Esophagus muscularis mucosa (tissue), 4 donors: Measurements from ENCODE around the gene HOXA9. TPM values are rescaled to one million over a fixed set of nuclear protein-coding genes. Genes with fewer than 3 reads are reported as not detected.

Source experiments
- DNase-seq: peaks from one replicate; pipeline ENCODE4 v3.0.0-alpha.2; 2017; ENCODE audit errors: extremely low spot score
- H3K27ac ChIP-seq, 4 donors: fragments of 200-600 bp; sonication (generic); replicated peaks in 1 of 4; 1 replicate in 3 of 4; 2 replicates in 1 of 4; pipeline ENCODE4 v1.5.1; 2016 to 2019; ENCODE audit warnings: mild to moderate bottlenecking in 1 of 4
- H3K27me3 ChIP-seq, 4 donors: fragments of 200-600 bp; sonication (generic); one replicate each; pipeline versions ENCODE4 v1.5.1 to v1.6.0; 2016 to 2019
- H3K36me3 ChIP-seq, 4 donors: fragments of 200-600 bp; sonication (generic); one replicate each; pipeline ENCODE4 v1.5.1; 2016 to 2019
- H3K4me1 ChIP-seq, 4 donors: fragments of 200-600 bp; sonication (generic); one replicate each; pipeline ENCODE4 v1.5.1; 2016 to 2019
- H3K4me3 ChIP-seq, 4 donors: fragments of 200-600 bp; sonication (generic); 1 replicate in 2 of 4; 2 replicates in 2 of 4; pipeline ENCODE4 v1.5.1; 2016 to 2019; ENCODE audit warnings: mild to moderate bottlenecking in 4 of 4, moderate library complexity in 1 of 4
- H3K9me3 ChIP-seq, 4 donors: fragments of 200-600 bp; sonication (generic); 1 replicate in 3 of 4; 2 replicates in 1 of 4; pipeline ENCODE4 v1.5.1; 2016 to 2019
- CTCF ChIP-seq, 3 experiments: fragments of 200-600 bp in 2 of 3; fragments of 450-650 bp in 1 of 3; sonication (generic) in 2 of 3; IDR thresholded peaks; one replicate each; pipeline ENCODE4 v1.5.1; 2017 to 2019; ENCODE audit warnings: antibody characterized with exemption in 3 of 3, mild to moderate bottlenecking in 2 of 3, moderate library complexity in 1 of 3
- EP300 ChIP-seq: sonication (generic); formaldehyde crosslinking; IDR thresholded peaks from one replicate; pipeline ENCODE4 v1.6.1; 2017; ENCODE audit warnings: antibody characterized with exemption
- POLR2A ChIP-seq: fragments of 450-650 bp; IDR thresholded peaks from one replicate; pipeline ENCODE4 v1.6.1; 2017; ENCODE audit warnings: antibody characterized with exemption, moderate library complexity, mild to moderate bottlenecking, low read depth
- POLR2AphosphoS5 ChIP-seq, 2 donors: sonication (generic); formaldehyde crosslinking; IDR thresholded peaks; one replicate each; pipeline ENCODE4 v1.6.1; 2017; ENCODE audit warnings: antibody characterized with exemption in 2 of 2
- WGBS: methylation state at CpG from one replicate; pipeline ENCODE4 v1.1.5; 2018; 5-methylcytosine and 5-hydroxymethylcytosine counted together
- intact Hi-C: fragments of 100-400 bp; cut with DNase I; formaldehyde crosslinking; loops from one replicate; pipeline ENCODE4 v1.15.1; 2023
- total RNA-seq, 4 donors: library from RNA; depleted of rRNA; stranded (reverse); fragments of >200 nt; gene quantifications; one replicate each; pipeline versions ENCODE4 v1.1.0 to v1.2.1, GENCODE V29; 2016

HOXA9 gene
- total RNA-seq, 4 donors from 2014 or later, result 0.50 TPM; not detected in 3

- peak overlapping the region; percentile 96 to 100 (median 99) for H3K27ac ChIP-seq
Observed at GRCh38 chr7:27132214-27132613, 33.1 kb downstream of the HOXA9 start.

GRCh38 chr7:27131390-27131819 is 33.9 kb downstream of the HOXA9 start:
- no peak for DNase-seq
- intact Hi-C loops, result no loop called here
- H3K36me3 ChIP-seq, result no peaks in the 10 kb centered on the region
- no peak for TF ChIP-seq EP300
- no peak for TF ChIP-seq POLR2AphosphoS5 (IDR thresholded peaks at IDR 0.05)
- TF ChIP-seq POLR2A, result no peak
- no peak for TF ChIP-seq CTCF (IDR thresholded peaks at IDR 0.05)
- H3K4me3 ChIP-seq, result peak overlapping the region; percentile 81 to 94 (median 89)
- H3K27me3 ChIP-seq, result no peaks in the 10 kb centered on the region
- 36% methylated on average over 12 of the region's 12 CpGs for WGBS
- H3K9me3 ChIP-seq, result no peaks in the 10 kb centered on the region
- peak overlapping the region; percentile 96 to 100 (median 99) for H3K27ac ChIP-seq
- peaks cover 0 to 85% (median 82%) of the 10 kb centered on the region in 4 donors for H3K4me1 ChIP-seq

More at GRCh38 chr7:27132214-27132613, 33.1 kb downstream of the HOXA9 start:
- Histone ChIP-seq H3K27me3 (no peaks in the 10 kb centered on the region), H3K36me3 (no peaks in the 10 kb centered on the region), H3K4me1 (peaks cover 0 to 85% (median 82%) of the 10 kb centered on the region in 4 donors), H3K9me3 (no peaks in the 10 kb centered on the region), H3K4me3 (peak overlapping the region in 1 of 4 donors; percentile 88)
- no peak for DNase-seq
- intact Hi-C loops, result no loop called here
- WGBS, result 51% methylated on average over 2 of the region's 2 CpGs
- TF ChIP-seq POLR2AphosphoS5 (IDR thresholded peaks at IDR 0.05), result peak in 1 of 2 donors; percentile 9
- TF ChIP-seq POLR2A, result no peak
- no peak for TF ChIP-seq EP300

GRCh38 chr7:27130540-27131389 is 34.6 kb downstream of the HOXA9 start, which contains the start of gene HOXA4:
Gene HOXA4 (minus strand): TSS chr7:27130757. CDS start chr7:27130733, 24 bp downstream.
- H3K4me1 ChIP-seq, result peaks cover under 1 to 85% (median 83%) of the 10 kb centered on the region in 4 donors
- peak within 1 kb of the TSS; percentile 81 to 94 (median 89) for H3K4me3 ChIP-seq
- DNase-seq, result no peak
- WGBS, result 6% methylated on average over 39 of the region's 67 CpGs
- no peaks in the 10 kb centered on the region for H3K36me3 ChIP-seq
- TF ChIP-seq POLR2AphosphoS5 (IDR thresholded peaks at IDR 0.05), result peak; percentile 98
- no peak for TF ChIP-seq CTCF (IDR thresholded peaks at IDR 0.05)
- TF ChIP-seq POLR2A, result peak; percentile 91
- intact Hi-C loops, result no loop called here
- no peaks in the 10 kb centered on the region for H3K9me3 ChIP-seq
- H3K27ac ChIP-seq, result peak within 1 kb of the TSS; percentile 96 to 100 (median 99)
- H3K27me3 ChIP-seq, result no peaks in the 10 kb centered on the region

DNA sequence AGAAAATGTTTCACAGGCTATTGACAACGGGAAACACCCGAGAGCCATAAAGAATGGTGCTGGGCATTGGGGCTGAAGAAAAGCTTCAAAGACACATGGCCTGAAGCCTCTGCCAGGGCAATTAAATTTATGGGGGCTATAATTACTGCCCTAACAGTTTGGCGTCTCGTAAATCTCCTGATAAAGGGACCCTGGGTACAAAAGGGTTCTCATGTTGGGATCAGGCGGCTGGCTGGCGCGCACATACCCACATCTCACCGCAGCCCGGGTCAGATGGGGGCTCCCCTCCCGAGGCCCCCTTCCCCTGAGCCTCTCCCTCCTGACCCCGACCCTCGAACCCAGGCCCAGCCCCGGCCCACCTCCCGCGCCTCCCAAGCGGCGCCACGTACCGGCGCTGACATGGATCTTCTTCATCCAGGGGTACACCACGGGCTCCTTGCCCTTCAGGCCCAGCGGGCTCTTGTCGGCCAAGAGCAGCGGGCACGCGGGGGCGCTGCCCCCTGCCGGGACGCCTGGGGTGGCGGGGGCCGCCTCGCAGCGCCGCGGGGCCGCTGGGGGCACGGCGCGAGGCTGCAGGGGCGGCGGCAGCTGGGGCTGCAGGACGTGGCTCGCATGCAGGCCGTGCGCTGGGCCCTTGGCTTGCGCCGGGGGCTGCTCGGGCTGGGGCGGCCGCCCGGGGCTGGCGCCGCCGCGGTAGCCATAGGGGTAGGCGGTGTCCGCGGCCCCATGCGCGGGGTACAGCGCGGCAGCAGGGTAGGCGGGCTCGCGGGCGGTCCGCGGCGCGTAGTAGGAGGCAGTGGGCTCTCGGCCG is 35.4 kb downstream of the HOXA9 start:
- intact Hi-C loops, result no loop called here
- H3K36me3 ChIP-seq, result no peaks in the 10 kb centered on the region
- DNase-seq, result no peak
- H3K4me1 ChIP-seq, result peaks cover 8 to 85% (median 83%) of the 10 kb centered on the region in 4 donors
- H3K9me3 ChIP-seq, result no peaks in the 10 kb centered on the region
- no peak for TF ChIP-seq POLR2A
- peak; percentile 37 to 49 (median 41) for TF ChIP-seq CTCF (IDR thresholded peaks at IDR 0.05)
- peak; percentile 16 to 26 for TF ChIP-seq POLR2AphosphoS5 (IDR thresholded peaks at IDR 0.05)
- TF ChIP-seq EP300, result no peak
- H3K4me3 ChIP-seq, result peak overlapping the region; percentile 81 to 94 (median 89)
- 50% methylated on average over 9 of the region's 72 CpGs for WGBS
- H3K27ac ChIP-seq, result peak overlapping the region; percentile 96 to 100 (median 99)
- no peaks in the 10 kb centered on the region for H3K27me3 ChIP-seq
